ENCODE results near the gene RGS18. TPM values are rescaled to one million over a fixed set of nuclear protein-coding genes. Genes with fewer than 3 reads are reported as not detected.

Gene RGS18, protein sequence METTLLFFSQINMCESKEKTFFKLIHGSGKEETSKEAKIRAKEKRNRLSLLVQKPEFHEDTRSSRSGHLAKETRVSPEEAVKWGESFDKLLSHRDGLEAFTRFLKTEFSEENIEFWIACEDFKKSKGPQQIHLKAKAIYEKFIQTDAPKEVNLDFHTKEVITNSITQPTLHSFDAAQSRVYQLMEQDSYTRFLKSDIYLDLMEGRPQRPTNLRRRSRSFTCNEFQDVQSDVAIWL
- 1 to 10 TPM in 3 of 7 donors, under 1 TPM in 4; 0.61 to 2.0 (median 0.95) TPM for total RNA-seq
- polyA plus RNA-seq = 1 to 10 TPM in 1 of 2 donors, under 1 TPM in 1; 0.42 to 2.5 TPM
- long read RNA-seq, donor 1, partial matches to known transcripts = 1 of 1 reads
- long read RNA-seq, donor 1, other reads (novel, unspliced or antisense) = 0 of 1 reads
- long read RNA-seq, donor 2 = 0 reads
- long read RNA-seq, donor 3, partial matches to known transcripts = 0 of 1 reads
- long read RNA-seq, donor 3, other reads (novel, unspliced or antisense) = 0 of 1 reads

DNA sequence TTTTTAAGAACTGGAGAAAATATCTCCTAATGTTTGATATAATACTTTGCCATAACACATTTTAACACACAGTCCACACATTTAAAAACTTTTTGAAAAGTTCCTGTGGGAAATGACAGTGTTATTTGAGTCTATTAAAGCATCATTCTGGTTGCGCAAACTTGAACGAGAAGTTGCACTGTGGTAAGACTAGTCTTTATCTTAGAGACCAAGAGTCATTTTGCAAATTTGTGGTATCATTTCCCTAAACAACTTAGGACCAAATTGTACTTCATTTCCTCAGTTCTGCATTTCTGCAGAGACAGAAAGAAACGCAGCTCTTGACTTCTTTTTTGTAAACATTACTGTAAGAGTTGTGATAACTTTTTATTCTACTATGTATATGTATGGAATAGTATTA is at the start of gene RGS18:
Gene RGS18, plus strand, starts transcription at position 282 of the 400 bp plus-strand sequence. CDS start 176 bp downstream, outside the sequence.
- H3K27ac ChIP-seq = no peak within 1 kb of the TSS
- H3K4me3 ChIP-seq = no peak within 1 kb of the TSS
- H3K9me3 ChIP-seq = no peaks in the 10 kb centered on the region
- no peak for DNase-seq
- H3K4me1 ChIP-seq (ENCODE audit: insufficient read depth) = no peaks in the 10 kb centered on the region
- intact Hi-C loops (cut with DNase I) = no loop called here
- TF ChIP-seq EP300 (IDR thresholded peaks at IDR 0.05) = no peak
- no peak for TF ChIP-seq POLR2A (IDR thresholded peaks at IDR 0.05)
- H3K36me3 ChIP-seq = no peaks in the 10 kb centered on the region
- 41 to 66% (median 47%) methylated on average over 3 of the region's 3 CpGs for WGBS, 3 donors
- H3K27me3 ChIP-seq = no peaks in the 10 kb centered on the region

- no peak for TF ChIP-seq CTCF (IDR thresholded peaks at IDR 0.05)
- TF ChIP-seq POLR2A (IDR thresholded peaks at IDR 0.05) = no peak
- Histone ChIP-seq H3K27me3 (no peaks in the 10 kb centered on the region), H3K27ac (no peak overlapping the region), H3K4me1 (ENCODE audit: insufficient read depth) (no peaks in the 10 kb centered on the region), H3K36me3 (no peaks in the 10 kb centered on the region), H3K4me3 (no peak overlapping the region), H3K9me3 (no peaks in the 10 kb centered on the region)
- 93 to 96% (median 95%) methylated on average over 2 of the region's 2 CpGs for WGBS, 3 donors
- intact Hi-C loops (cut with DNase I) = no loop called here
- no peak for DNase-seq
These were observed 48.7 kb upstream of the RGS18 start for GRCh38 chr1:192109576-192109975.

DNA sequence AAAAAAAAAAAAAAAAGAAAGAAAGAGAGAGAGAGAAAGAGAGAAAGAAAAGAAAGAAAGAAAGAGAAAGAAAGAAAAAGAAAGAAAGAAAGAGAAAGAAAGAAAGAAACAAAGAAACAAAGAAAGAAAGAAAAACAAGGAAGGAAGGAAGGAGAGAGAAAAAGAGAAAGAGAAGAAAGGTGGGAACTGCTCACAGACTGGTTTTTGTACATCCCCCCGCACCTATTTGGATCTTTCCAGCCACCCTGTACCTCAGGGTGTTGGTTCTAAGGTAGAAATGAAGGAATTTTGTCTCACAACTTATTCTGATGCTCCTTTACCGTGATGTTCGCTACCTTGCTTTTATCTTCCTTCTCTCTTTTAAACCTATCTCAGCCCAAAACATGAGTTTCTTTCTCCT is 43.3 kb upstream of the RGS18 start:
- intact Hi-C loops (cut with DNase I) = no loop called here
- H3K27me3 ChIP-seq = no peaks in the 10 kb centered on the region
- 96 to 97% (median 96%) methylated on average over 3 of the region's 3 CpGs for WGBS, 3 donors
- no peaks in the 10 kb centered on the region for H3K9me3 ChIP-seq
- no peaks in the 10 kb centered on the region for H3K4me1 ChIP-seq (ENCODE audit: insufficient read depth)
- no peak overlapping the region for H3K4me3 ChIP-seq
- no peaks in the 10 kb centered on the region for H3K36me3 ChIP-seq
- no peak for DNase-seq
- H3K27ac ChIP-seq = no peak overlapping the region
- TF ChIP-seq EP300 (IDR thresholded peaks at IDR 0.05) (no peak), POLR2A (IDR thresholded peaks at IDR 0.05) (no peak), CTCF (IDR thresholded peaks at IDR 0.05) (no peak)

DNA sequence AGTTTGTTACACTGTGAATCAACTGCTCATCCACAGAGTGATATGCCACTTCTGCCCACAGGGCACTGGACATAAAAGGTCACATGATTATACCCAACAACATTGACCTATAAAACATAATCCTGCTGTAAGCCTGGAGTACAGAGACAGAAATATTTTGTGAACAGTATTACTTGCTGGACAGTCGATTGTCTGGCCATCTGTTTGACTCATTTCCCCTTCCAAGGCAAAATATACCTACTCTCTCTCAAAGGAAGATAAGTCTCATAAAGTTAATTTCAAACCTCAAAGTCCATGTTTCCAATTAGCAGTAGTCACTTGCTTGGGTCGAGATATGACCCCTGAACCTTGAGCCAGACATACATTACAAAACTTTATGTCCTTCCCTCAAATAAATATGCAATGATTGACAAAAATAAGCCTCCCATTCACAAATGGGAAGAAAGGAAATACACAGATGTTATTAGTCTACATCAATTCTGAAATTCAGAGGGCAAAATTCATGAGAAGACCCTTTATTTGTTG is 39.3 kb upstream of the RGS18 start:
- no peaks in the 10 kb centered on the region for H3K4me1 ChIP-seq (ENCODE audit: insufficient read depth)
- H3K36me3 ChIP-seq = no peaks in the 10 kb centered on the region
- no peaks in the 10 kb centered on the region for H3K9me3 ChIP-seq
- no peak for TF ChIP-seq CTCF (IDR thresholded peaks at IDR 0.05)
- TF ChIP-seq POLR2A (IDR thresholded peaks at IDR 0.05) = no peak
- no peak for TF ChIP-seq EP300 (IDR thresholded peaks at IDR 0.05)
- 79 to 90% (median 88%) methylated on average over 2 of the region's 2 CpGs for WGBS, 3 donors
- no peaks in the 10 kb centered on the region for H3K27me3 ChIP-seq
- no peak for DNase-seq
- H3K4me3 ChIP-seq = no peak overlapping the region
- intact Hi-C loops (cut with DNase I) = no loop called here
- H3K27ac ChIP-seq = no peak overlapping the region

- Histone ChIP-seq H3K4me1 (ENCODE audit: insufficient read depth) (no peaks in the 10 kb centered on the region), H3K4me3 (no peak overlapping the region), H3K27ac (no peak overlapping the region), H3K36me3 (no peaks in the 10 kb centered on the region), H3K27me3 (no peaks in the 10 kb centered on the region), H3K9me3 (no peaks in the 10 kb centered on the region)
- no peak for DNase-seq
- intact Hi-C loops (cut with DNase I) = no loop called here
- TF ChIP-seq CTCF (IDR thresholded peaks at IDR 0.05) (no peak), POLR2A (IDR thresholded peaks at IDR 0.05) (no peak), EP300 (IDR thresholded peaks at IDR 0.05) (no peak)
- 85 to 91% (median 87%) methylated on average over 2 of the region's 2 CpGs for WGBS, 3 donors
These were observed 38.6 kb upstream of the RGS18 start for GRCh38 chr1:192119701-192120100.
